ENCODE data around the gene ENKD1. TPM values are rescaled to one million over a fixed set of nuclear protein-coding genes. Genes with fewer than 3 reads are reported as not detected.

The ENKD1 gene
- total RNA-seq, 1 experiment from 2014 or later, result 19.9 TPM

GRCh38 chr16:67663151-67663876, 3.2 kb downstream of the ENKD1 start:
- DNase-seq (ENCODE audit: low read depth), result no peak

GRCh38 chr16:67662653-67663010, 3.9 kb downstream of the ENKD1 start:
- no peak for DNase-seq (ENCODE audit: low read depth)

GRCh38 chr16:67661886-67662652, 4.5 kb downstream of the ENKD1 start:
- DNase-seq (ENCODE audit: low read depth), result no peak

GRCh38 chr16:67661101-67661761, 5.3 kb downstream of the ENKD1 start:
- DNase-seq (ENCODE audit: low read depth), result peak; percentile 40

- peak; percentile 93 for DNase-seq (ENCODE audit: low read depth)
These were observed 6.0 kb downstream of the ENKD1 start, which contains the start of gene PARD6A for GRCh38 chr16:67660564-67661028. TSS of gene PARD6A (plus strand) at chr16:67660960. CDS start at chr16:67661039, 79 bp downstream.

GRCh38 chr16:67659675-67660563, 6.6 kb downstream of the ENKD1 start, which contains the start of gene ACD:
TSS of gene ACD (minus strand) at chr16:67660260. CDS start at chr16:67660220, 40 bp downstream.
- DNase-seq (ENCODE audit: low read depth), result peak; percentile 92

GRCh38 chr16:67658849-67659674, 7.5 kb downstream of the ENKD1 start:
- no peak for DNase-seq (ENCODE audit: low read depth)

GRCh38 chr16:67657751-67658518, 8.6 kb downstream of the ENKD1 start:
- DNase-seq (ENCODE audit: low read depth), result no peak

- no peak for DNase-seq (ENCODE audit: low read depth)
These were observed 9.4 kb downstream of the ENKD1 start for GRCh38 chr16:67657017-67657608.

GRCh38 chr16:67656344-67657016, 10.1 kb downstream of the ENKD1 start:
- DNase-seq (ENCODE audit: low read depth), result no peak

- no peak for DNase-seq (ENCODE audit: low read depth)
These were observed 11.2 kb downstream of the ENKD1 start for GRCh38 chr16:67655363-67655762.

GRCh38 chr16:67654403-67654911, 12.1 kb downstream of the ENKD1 start:
- DNase-seq (ENCODE audit: low read depth), result no peak

- no peak for DNase-seq (ENCODE audit: low read depth)
These were observed 12.7 kb downstream of the ENKD1 start for GRCh38 chr16:67653789-67654402.

- no peak for DNase-seq (ENCODE audit: low read depth)
These were observed 13.3 kb downstream of the ENKD1 start for GRCh38 chr16:67653128-67653788.

- DNase-seq (ENCODE audit: low read depth), result peak; percentile 59
These were observed 13.9 kb downstream of the ENKD1 start for GRCh38 chr16:67652578-67653127.

- no peak for DNase-seq (ENCODE audit: low read depth)
These were observed 14.7 kb downstream of the ENKD1 start for GRCh38 chr16:67651847-67652246.

GRCh38 chr16:67651039-67651438, 15.5 kb downstream of the ENKD1 start:
- no peak for DNase-seq (ENCODE audit: low read depth)
